ENCODE data around the gene ADI1.

Gene ADI1

DNA sequence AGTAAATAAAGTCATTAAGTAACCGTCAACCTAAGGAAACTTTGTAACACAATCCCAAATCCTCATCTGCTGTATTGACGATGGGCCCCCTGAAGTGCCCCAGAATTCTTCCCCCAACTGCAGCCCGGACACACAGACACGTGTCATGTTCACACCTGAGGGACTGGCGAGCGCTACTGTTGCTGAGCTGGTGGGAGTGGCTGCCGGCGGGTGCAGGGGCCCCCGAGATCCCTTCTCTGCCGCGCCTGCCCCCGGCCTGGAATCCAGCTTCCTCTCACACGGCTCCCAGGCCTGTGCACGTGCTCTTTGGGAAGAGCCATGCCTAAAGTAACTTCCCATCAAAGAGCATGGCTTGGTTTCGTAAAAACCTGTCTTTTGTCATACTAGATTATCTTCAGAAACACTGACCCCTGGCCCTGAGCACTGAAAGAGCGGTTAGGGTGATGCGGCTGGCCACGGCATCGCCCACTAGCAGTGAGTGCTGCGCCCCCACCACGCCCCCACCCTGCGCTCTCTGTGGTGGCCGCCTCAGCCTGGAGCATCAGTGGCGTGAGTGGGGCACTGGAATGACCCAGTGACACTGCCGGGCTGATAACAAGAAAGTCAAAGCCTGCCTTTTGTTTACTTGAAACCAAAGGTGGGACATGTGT is 56.0 kb downstream of the ADI1 start:
- TF ChIP-seq CTCF (IDR thresholded peaks at IDR 0.05; ENCODE audit: insufficient read depth, low read length, poor library complexity, severe bottlenecking) (no peak), EZH2phosphoT487 (conservative IDR thresholded peaks at IDR 0.05; ENCODE audit: low read length) (no peak)
- Histone ChIP-seq H3F3A (ENCODE audit: insufficient read depth) (no peaks in the 10 kb centered on the region), H3K27ac (ENCODE audit: low read depth, low read length) (no peak overlapping the region)

DNA sequence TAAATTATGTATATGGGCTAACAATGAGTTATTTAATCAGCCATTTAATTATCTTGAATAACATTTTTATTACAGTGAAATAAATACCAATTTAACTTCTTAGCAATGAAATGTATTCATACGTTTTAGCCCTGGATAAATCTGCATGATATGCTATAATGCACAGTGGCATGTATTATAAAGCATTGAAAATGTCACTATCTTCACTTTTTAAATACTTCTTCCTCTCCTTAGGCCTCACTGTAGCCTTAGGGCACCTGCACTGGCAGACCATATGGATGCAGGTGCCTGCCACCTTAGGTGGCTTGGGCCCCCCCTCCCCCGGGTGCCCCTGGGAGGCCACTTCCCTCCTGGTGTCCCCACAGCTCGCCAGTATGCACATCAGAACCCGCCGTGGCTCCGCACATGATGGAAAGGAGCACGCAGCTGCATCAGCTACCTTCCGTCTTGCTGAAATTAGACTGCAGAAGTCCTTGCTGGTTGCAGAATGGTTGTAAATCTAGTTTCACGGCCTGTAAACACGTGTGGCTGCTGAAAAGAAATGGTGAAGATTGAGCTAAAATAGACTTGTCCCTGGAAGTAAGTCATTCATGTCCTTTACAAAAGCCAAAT is 56.7 kb downstream of the ADI1 start:
- H3K4me2 ChIP-seq (ENCODE audit: low read depth, low read length, poor library complexity, severe bottlenecking): no peak overlapping the region
- H3K79me2 ChIP-seq (ENCODE audit: insufficient read depth, low read length): no peaks in the 10 kb centered on the region
- no peaks in the 10 kb centered on the region for H3K36me3 ChIP-seq (ENCODE audit: low read length)
- H3K27ac ChIP-seq (ENCODE audit: low read depth, low read length): no peak overlapping the region
- H3K9ac ChIP-seq (ENCODE audit: low read length): no peak overlapping the region
- H3K27me3 ChIP-seq (ENCODE audit: low read length): no peaks in the 10 kb centered on the region
- TF ChIP-seq CTCF (IDR thresholded peaks at IDR 0.05; ENCODE audit: insufficient read depth, low read length, poor library complexity, severe bottlenecking): no peak
- no peak for TF ChIP-seq EZH2phosphoT487 (conservative IDR thresholded peaks at IDR 0.05; ENCODE audit: low read length)
- H3F3A ChIP-seq (ENCODE audit: insufficient read depth): no peaks in the 10 kb centered on the region
- no peaks in the 10 kb centered on the region for H3K9me2 ChIP-seq (replicated peaks; ENCODE audit: insufficient read depth, low read length)
- no peak overlapping the region for H2AFZ ChIP-seq (ENCODE audit: low read depth, low read length, severe bottlenecking)
- H4K20me1 ChIP-seq (ENCODE audit: low read depth, low read length): no peaks in the 10 kb centered on the region
- no peak overlapping the region for H3K4me3 ChIP-seq (ENCODE audit: insufficient read depth, low read length, poor library complexity, severe bottlenecking)
- H3K9me3 ChIP-seq (ENCODE audit: insufficient read depth, low read length): no peaks in the 10 kb centered on the region

More for the DNA sequence above, 56.0 kb downstream of the ADI1 start:
- H3K79me2 ChIP-seq (ENCODE audit: insufficient read depth, low read length): no peaks in the 10 kb centered on the region
- H3K27me3 ChIP-seq (ENCODE audit: low read length): no peaks in the 10 kb centered on the region
- H3K36me3 ChIP-seq (ENCODE audit: low read length): no peaks in the 10 kb centered on the region
- H3K9ac ChIP-seq (ENCODE audit: low read length): no peak overlapping the region
- no peak overlapping the region for H3K4me2 ChIP-seq (ENCODE audit: low read depth, low read length, poor library complexity, severe bottlenecking)
- H4K20me1 ChIP-seq (ENCODE audit: low read depth, low read length): no peaks in the 10 kb centered on the region
- H2AFZ ChIP-seq (ENCODE audit: low read depth, low read length, severe bottlenecking): no peak overlapping the region
- no peak overlapping the region for H3K4me3 ChIP-seq (ENCODE audit: insufficient read depth, low read length, poor library complexity, severe bottlenecking)
- H3K9me3 ChIP-seq (ENCODE audit: insufficient read depth, low read length): no peaks in the 10 kb centered on the region
- H3K9me2 ChIP-seq (replicated peaks; ENCODE audit: insufficient read depth, low read length): no peaks in the 10 kb centered on the region

DNA sequence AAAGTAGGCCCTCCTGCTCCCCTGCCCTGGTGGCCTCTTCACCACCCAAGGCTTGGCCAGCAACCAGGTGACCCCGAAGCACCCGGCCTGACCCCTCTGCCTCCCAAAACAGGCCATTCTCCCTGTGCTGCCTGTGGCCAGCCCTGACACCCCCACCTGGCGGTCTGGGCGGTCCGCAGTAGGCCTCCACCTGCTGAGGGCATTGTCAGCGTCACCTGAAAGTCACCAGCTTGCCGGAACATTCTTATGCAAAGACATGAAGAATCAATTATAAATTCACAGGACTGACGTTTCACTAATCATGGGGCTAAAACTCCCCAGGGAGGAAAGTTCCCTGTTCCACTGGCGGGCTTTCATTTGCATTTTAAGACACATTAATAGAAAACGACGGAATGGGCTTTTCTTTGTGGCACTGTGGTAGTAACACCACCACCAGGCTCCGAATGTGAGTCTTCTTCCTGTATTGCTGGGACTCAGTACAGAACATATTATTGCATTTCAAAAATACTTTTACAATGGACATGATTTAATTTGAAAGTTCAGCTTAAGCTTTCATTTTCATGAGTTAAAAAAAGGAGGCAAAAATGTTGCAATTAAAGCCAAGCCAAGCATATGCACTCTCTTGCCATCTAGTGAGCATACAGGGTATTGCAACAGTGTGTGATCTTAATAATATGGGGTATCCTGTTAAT is 57.4 kb downstream of the ADI1 start:
- Histone ChIP-seq H3K36me3 (ENCODE audit: low read length) (no peaks in the 10 kb centered on the region), H3K9ac (ENCODE audit: low read length) (no peak overlapping the region), H3K9me2 (replicated peaks; ENCODE audit: insufficient read depth, low read length) (no peaks in the 10 kb centered on the region), H4K20me1 (ENCODE audit: low read depth, low read length) (no peaks in the 10 kb centered on the region), H3K4me2 (ENCODE audit: low read depth, low read length, poor library complexity, severe bottlenecking) (no peak overlapping the region), H3F3A (ENCODE audit: insufficient read depth) (no peaks in the 10 kb centered on the region), H2AFZ (ENCODE audit: low read depth, low read length, severe bottlenecking) (no peak overlapping the region), H3K27ac (ENCODE audit: low read depth, low read length) (no peak overlapping the region), H3K4me3 (ENCODE audit: insufficient read depth, low read length, poor library complexity, severe bottlenecking) (no peak overlapping the region), H3K9me3 (ENCODE audit: insufficient read depth, low read length) (no peaks in the 10 kb centered on the region), H3K27me3 (ENCODE audit: low read length) (no peaks in the 10 kb centered on the region), H3K79me2 (ENCODE audit: insufficient read depth, low read length) (no peaks in the 10 kb centered on the region)
- TF ChIP-seq CTCF (IDR thresholded peaks at IDR 0.05; ENCODE audit: insufficient read depth, low read length, poor library complexity, severe bottlenecking) (peak; percentile 74), EZH2phosphoT487 (conservative IDR thresholded peaks at IDR 0.05; ENCODE audit: low read length) (no peak)
